Heart left ventricle (tissue), 16 donors: ENCODE data around the gene CNTN4. TPM values are rescaled to one million over a fixed set of nuclear protein-coding genes. Genes with fewer than 3 reads are reported as not detected.

Experiments
- ATAC-seq, 4 donors: fragments of 200-7000 bp; cut with Tn5 transposase; one replicate each; pipeline ENCODE4 v1.9.1; 2020 to 2022; ENCODE audit warnings: moderate library complexity in 4 of 4, mild to moderate bottlenecking in 3 of 4, moderate number of reproducible peaks in 1 of 4
- DNase-seq, 5 donors: peaks; one replicate each; pipeline ENCODE4 v3.0.0-alpha.2; 2020
- H3K27ac ChIP-seq, 12 donors: fragments of 200-600 bp; sonication (generic) in 4 of 12; one replicate each; pipeline versions ENCODE4 v1.5.0 to v1.8.0; 2016 to 2022; ENCODE audit warnings: mild to moderate bottlenecking in 2 of 12
- H3K27me3 ChIP-seq, 9 donors: fragments of 200-600 bp; sonication (generic) in 2 of 9; one replicate each; pipeline versions ENCODE4 v1.5.1 to v1.8.0; 2016 to 2022; ENCODE audit warnings: mild to moderate bottlenecking in 3 of 9
- H3K36me3 ChIP-seq, 9 donors: fragments of 200-600 bp; sonication (generic) in 2 of 9; one replicate each; pipeline versions ENCODE4 v1.5.0 to v1.8.0; 2018 to 2022; ENCODE audit warnings: mild to moderate bottlenecking in 2 of 9
- H3K4me1 ChIP-seq, 12 donors: fragments of 200-600 bp; sonication (generic) in 4 of 12; one replicate each; pipeline versions ENCODE4 v1.5.0 to v1.8.0; 2016 to 2022; ENCODE audit warnings: mild to moderate bottlenecking in 3 of 12
- H3K4me3 ChIP-seq, 12 donors: fragments of 200-600 bp; sonication (generic) in 4 of 12; one replicate each; pipeline versions ENCODE4 v1.5.0 to v1.8.0; 2017 to 2022; ENCODE audit warnings: mild to moderate bottlenecking in 9 of 12, moderate library complexity in 4 of 12
- H3K9me3 ChIP-seq, 12 donors: fragments of 200-600 bp; sonication (generic) in 4 of 12; one replicate each; pipeline versions ENCODE4 v1.5.0 to v1.8.0; 2016 to 2022; ENCODE audit warnings: mild to moderate bottlenecking in 1 of 12
- POLR2A ChIP-seq, 2 donors: fragments of 450-650 bp; IDR thresholded peaks; one replicate each; pipeline ENCODE4 v1.6.1; 2017; ENCODE audit warnings: antibody characterized with exemption in 2 of 2, mild to moderate bottlenecking in 2 of 2, moderate library complexity in 2 of 2
- WGBS, 4 donors: extraction: QIAGEN DNeasy Blood & Tissue Kit in 2 of 4; methylation state at CpG; one replicate each; pipeline versions ENCODE4 v1.1.5 to v1.1.7; 2013 to 2018; 5-methylcytosine and 5-hydroxymethylcytosine counted together
- intact Hi-C, 10 donors: fragments of 100-400 bp; cut with DNase I; formaldehyde crosslinking; loops; one replicate each; pipeline versions ENCODE4 v1.11.1 to v1.14.2; 2022
- polyA plus RNA-seq, 2 donors: library from polyadenylated mRNA; stranded (reverse); fragments of 200-250 nt; gene quantifications; one replicate each; pipeline ENCODE4 v1.2.3, GENCODE V29; 2013
- total RNA-seq, 9 donors: library from RNA; depleted of rRNA in 2 of 9; stranded (reverse); fragments of >200 nt in 2 of 9; fragmentation: NEBNext Ultra II Directional in 3 of 9; extraction: Animal tissue kit (Norgen Biotek cat#: 25700) in 3 of 9; gene quantifications; one replicate each; pipeline versions ENCODE4 v1.1.0 to v1.2.4, GENCODE V29; 2016 to 2023
- TF ChIP-seq, protein P1 (sequence below), 12 donors: fragments of 200-600 bp; sonication (generic) in 4 of 12; IDR thresholded peaks; one replicate each; pipeline versions ENCODE4 v1.5.0 to v1.8.0; 2018 to 2022; ENCODE audit warnings: antibody characterized with exemption in 12 of 12, mild to moderate bottlenecking in 5 of 12
- donor health status: ischemic (EF 13 %, LVEDD 7.1; RV severe dilation, severe dysfunction).
- donor health status: healthy with polysubstance abuse.
- donor health status: DM: no; HTN: yes; CAD: no.
- donor health status: DM: no; HTN: no; CAD: no.
- donor health status: ischemic (EF 25% LVEDD 6.9; RV normal size, moderate dysfunction).
- donor health status: ischemic (EF 25% LVEDD 5.7; RV mildly dilated, moderate dysfunction).
- donor health status: healthy.
- donor health status: DM: yes; HTN: yes; CAD: no.
- donor health status: ischemic (EF 35%, LVEDD 5.7; RV mildly dilated, moderate dysfunction).
- donor health status: nonischemic (EF 11% LVEDD 7.7; RV severe dilation, severe dysfunction).
- donor health status: DM: yes; HTN: yes; CAD: no.
- donor health status: PGD.
- donor health status: ischemic (EF 29% LVEDD 5.4; RV normal size, mild dysfunction).
- donor health status: nonischemic (EF 23%, LVEDD 6.1; RV moderate dilation, normal function).

The CNTN4 gene
- total and polyA plus RNA-seq, 11 donors, result 0.30 to 6.7 (median 1.2) TPM

- TF ChIP-seq POLR2A (IDR thresholded peaks at IDR 0.05), result no peak
- TF ChIP-seq, protein P1, sequence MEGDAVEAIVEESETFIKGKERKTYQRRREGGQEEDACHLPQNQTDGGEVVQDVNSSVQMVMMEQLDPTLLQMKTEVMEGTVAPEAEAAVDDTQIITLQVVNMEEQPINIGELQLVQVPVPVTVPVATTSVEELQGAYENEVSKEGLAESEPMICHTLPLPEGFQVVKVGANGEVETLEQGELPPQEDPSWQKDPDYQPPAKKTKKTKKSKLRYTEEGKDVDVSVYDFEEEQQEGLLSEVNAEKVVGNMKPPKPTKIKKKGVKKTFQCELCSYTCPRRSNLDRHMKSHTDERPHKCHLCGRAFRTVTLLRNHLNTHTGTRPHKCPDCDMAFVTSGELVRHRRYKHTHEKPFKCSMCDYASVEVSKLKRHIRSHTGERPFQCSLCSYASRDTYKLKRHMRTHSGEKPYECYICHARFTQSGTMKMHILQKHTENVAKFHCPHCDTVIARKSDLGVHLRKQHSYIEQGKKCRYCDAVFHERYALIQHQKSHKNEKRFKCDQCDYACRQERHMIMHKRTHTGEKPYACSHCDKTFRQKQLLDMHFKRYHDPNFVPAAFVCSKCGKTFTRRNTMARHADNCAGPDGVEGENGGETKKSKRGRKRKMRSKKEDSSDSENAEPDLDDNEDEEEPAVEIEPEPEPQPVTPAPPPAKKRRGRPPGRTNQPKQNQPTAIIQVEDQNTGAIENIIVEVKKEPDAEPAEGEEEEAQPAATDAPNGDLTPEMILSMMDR (IDR thresholded peaks at IDR 0.05), result no peak
- 15 to 20% (median 17%) methylated on average over 2 of the region's 2 CpGs for WGBS, 4 donors
- H3K9me3 ChIP-seq, result no peaks in the 10 kb centered on the region
- no peak overlapping the region for H3K27ac ChIP-seq
- no peaks in the 10 kb centered on the region for H3K4me1 ChIP-seq
- H3K4me3 ChIP-seq, result no peak overlapping the region
- H3K36me3 ChIP-seq, result no peaks in the 10 kb centered on the region
- no peaks in the 10 kb centered on the region for H3K27me3 ChIP-seq
- intact Hi-C loops, result no loop called here
- ATAC-seq (no peak), DNase-seq (no peak)
Measured at GRCh38 chr3:2770451-2770850, 671.8 kb downstream of the CNTN4 start.

GRCh38 chr3:2771193-2771592 lies 672.5 kb downstream of the CNTN4 start:
- H3K4me3 ChIP-seq, result no peak overlapping the region
- H3K4me1 ChIP-seq, result no peaks in the 10 kb centered on the region
- no peak overlapping the region for H3K27ac ChIP-seq
- DNase-seq (no peak), ATAC-seq (no peak)
- intact Hi-C loops, result no loop called here
- TF ChIP-seq, protein P1 (IDR thresholded peaks at IDR 0.05), result no peak
- TF ChIP-seq POLR2A (IDR thresholded peaks at IDR 0.05), result no peak
- no peaks in the 10 kb centered on the region for H3K9me3 ChIP-seq
- H3K36me3 ChIP-seq, result no peaks in the 10 kb centered on the region
- no peaks in the 10 kb centered on the region for H3K27me3 ChIP-seq

- ATAC-seq, result no peak
- Histone ChIP-seq H3K36me3 (no peaks in the 10 kb centered on the region), H3K27ac (no peak overlapping the region), H3K4me3 (no peak overlapping the region), H3K9me3 (no peaks in the 10 kb centered on the region), H3K27me3 (no peaks in the 10 kb centered on the region), H3K4me1 (no peaks in the 10 kb centered on the region)
- TF ChIP-seq POLR2A (IDR thresholded peaks at IDR 0.05), result no peak
- TF ChIP-seq, protein P1 (IDR thresholded peaks at IDR 0.05), result no peak
- DNase-seq, result no peak
- WGBS, 4 donors, result 65 to 70% (median 67%) methylated on average over 5 of the region's 5 CpGs
- intact Hi-C loops, result no loop called here
Measured at GRCh38 chr3:2771741-2772140, 673.1 kb downstream of the CNTN4 start.

DNA sequence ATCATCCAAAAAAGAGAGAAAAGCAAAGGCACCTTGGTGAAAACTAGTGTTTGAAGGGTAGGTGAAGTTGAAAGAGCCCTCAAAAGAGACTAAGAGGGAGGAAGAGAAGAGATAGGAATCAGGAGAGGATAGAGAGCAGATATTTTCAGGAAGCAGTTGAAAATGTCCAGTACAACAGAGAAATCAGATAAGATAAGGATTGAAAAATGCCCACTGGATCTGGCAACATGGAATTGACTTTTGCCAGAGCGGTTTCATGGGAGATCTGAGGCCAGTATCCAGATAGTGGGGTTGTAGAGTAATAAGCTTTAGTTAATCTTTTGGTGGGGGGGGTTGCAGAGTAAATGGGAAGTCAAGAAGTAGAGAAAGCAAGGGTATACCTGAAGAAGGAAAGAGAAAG lies 674.1 kb downstream of the CNTN4 start:
- H3K9me3 ChIP-seq, result no peaks in the 10 kb centered on the region
- intact Hi-C loops, result no loop called here
- no peak overlapping the region for H3K27ac ChIP-seq
- no peak for DNase-seq
- no peaks in the 10 kb centered on the region for H3K36me3 ChIP-seq
- H3K27me3 ChIP-seq, result no peaks in the 10 kb centered on the region
- WGBS, 4 donors, result 43 to 64% (median 61%) methylated on average over 1 of the region's 1 CpG
- no peaks in the 10 kb centered on the region for H3K4me1 ChIP-seq
- H3K4me3 ChIP-seq, result no peak overlapping the region
- TF ChIP-seq, protein P1 (IDR thresholded peaks at IDR 0.05), result no peak
- no peak for TF ChIP-seq POLR2A (IDR thresholded peaks at IDR 0.05)
- ATAC-seq, result no peak
